Activated CD4-positive, alpha-beta T cell treated with anti-CD3 and anti-CD28 coated beads, Interleukin-2, amount 10 ng/mL, durations not matched to agents 7 days and 5 days (primary cell): ENCODE results near the gene DPM3. TPM values are rescaled to one million over a fixed set of nuclear protein-coding genes. Genes with fewer than 3 reads are reported as not detected.
"Not testable (repeated sequence)": the region's sequence is repeated elsewhere in the genome, so short reads cannot be mapped to it uniquely, and the experiment has no call there.

Experiments
- CTCF ChIA-PET: fragments of 350-600 bp; sonication (Branson Sonifier 250); formaldehyde crosslinking; loops from one replicate; lab custom pipeline; 2021; ENCODE audit warnings: antibody characterized with exemption; lab: Charles Lee
- POLR2A ChIA-PET: fragments of 350-600 bp; sonication (Branson Sonifier 250); formaldehyde crosslinking; loops from one replicate; lab custom pipeline; 2021; ENCODE audit warnings: antibody characterized with exemption; lab: Charles Lee
- DNase-seq: peaks from one replicate; pipeline ENCODE4 v3.0.0-alpha.2; 2020
- H3K27ac Mint-ChIP-seq: one replicate; pipeline ENCODE4 v1.8.0; 2021; ENCODE audit warnings: mild to moderate bottlenecking, moderate library complexity, mixed read lengths
- H3K27me3 Mint-ChIP-seq: one replicate; pipeline ENCODE4 v1.8.0; 2021; ENCODE audit warnings: mixed read lengths
- H3K36me3 Mint-ChIP-seq: one replicate; pipeline ENCODE4 v1.8.0; 2021; ENCODE audit warnings: low read depth, mixed read lengths
- H3K4me1 Mint-ChIP-seq: one replicate; pipeline ENCODE4 v1.8.0; 2021; ENCODE audit warnings: mixed read lengths
- H3K4me3 Mint-ChIP-seq: one replicate; pipeline ENCODE4 v1.8.0; 2021; ENCODE audit warnings: mild to moderate bottlenecking, moderate library complexity, mixed read lengths
- H3K9me3 Mint-ChIP-seq: one replicate; pipeline ENCODE4 v1.8.0; 2021; ENCODE audit warnings: mixed read lengths
- total RNA-seq, 2 experiments: library from RNA; stranded (reverse); gene quantifications; one replicate each; pipeline ENCODE4 v1.2.3, GENCODE V29; 2021

The DPM3 gene, protein sequence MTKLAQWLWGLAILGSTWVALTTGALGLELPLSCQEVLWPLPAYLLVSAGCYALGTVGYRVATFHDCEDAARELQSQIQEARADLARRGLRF
- total RNA-seq = 10 to 100 TPM; 50.1 to 58.9 TPM

DNA sequence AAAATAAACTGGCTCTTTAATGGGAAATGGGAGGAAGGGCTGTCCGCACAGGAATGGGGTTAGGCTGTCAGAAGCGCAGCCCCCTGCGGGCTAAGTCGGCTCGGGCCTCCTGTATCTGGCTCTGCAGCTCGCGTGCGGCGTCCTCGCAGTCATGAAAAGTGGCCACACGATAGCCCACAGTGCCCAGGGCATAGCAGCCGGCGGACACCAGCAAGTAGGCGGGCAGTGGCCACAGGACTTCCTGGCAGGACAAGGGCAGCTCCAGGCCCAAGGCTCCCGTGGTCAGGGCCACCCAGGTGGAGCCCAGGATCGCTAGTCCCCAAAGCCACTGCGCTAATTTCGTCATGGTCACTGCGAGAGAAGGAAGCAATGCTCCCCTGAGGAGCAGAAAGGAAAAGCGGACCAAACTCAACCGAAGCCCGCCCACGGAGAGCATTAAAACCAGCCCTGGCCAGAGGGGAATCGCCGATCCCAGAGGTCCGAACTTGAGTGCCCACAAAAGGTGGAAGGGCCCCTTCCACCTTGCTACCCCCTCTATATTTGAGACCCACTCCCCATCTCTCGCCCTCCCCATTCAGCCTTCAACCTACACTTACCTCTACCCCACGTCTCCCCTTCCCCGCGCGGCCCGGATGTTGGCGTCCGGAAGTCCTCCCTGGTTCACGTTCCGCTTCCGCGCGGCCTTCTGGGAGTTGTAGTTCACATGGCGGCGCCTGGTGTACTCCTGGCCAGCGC, at the start of gene DPM3:
DPM3 (minus strand) TSS at position 637 of the 735 bp plus-strand sequence; CDS start at position 346, 291 bp downstream.
- Mint-ChIP-seq H3K27ac (peak within 1 kb of the TSS; percentile 85), H3K9me3 (no peaks in the 10 kb centered on the region), H3K4me1 (peaks cover 36% of the 10 kb centered on the region), H3K27me3 (peaks cover 1% of the 10 kb centered on the region), H3K36me3 (peaks cover 23% of the 10 kb centered on the region), H3K4me3 (peak within 1 kb of the TSS; percentile 88)
- ChIA-PET POLR2A (no interaction called here), CTCF (interaction anchor here (1.0 to 1.9 kb wide), 4 partner anchors 8 to 55 kb away, joined by 3 to 8 read pairs (median 4); partner anchors contain the start of gene KRTCAP2)
- peak; percentile 92 for DNase-seq

DNA sequence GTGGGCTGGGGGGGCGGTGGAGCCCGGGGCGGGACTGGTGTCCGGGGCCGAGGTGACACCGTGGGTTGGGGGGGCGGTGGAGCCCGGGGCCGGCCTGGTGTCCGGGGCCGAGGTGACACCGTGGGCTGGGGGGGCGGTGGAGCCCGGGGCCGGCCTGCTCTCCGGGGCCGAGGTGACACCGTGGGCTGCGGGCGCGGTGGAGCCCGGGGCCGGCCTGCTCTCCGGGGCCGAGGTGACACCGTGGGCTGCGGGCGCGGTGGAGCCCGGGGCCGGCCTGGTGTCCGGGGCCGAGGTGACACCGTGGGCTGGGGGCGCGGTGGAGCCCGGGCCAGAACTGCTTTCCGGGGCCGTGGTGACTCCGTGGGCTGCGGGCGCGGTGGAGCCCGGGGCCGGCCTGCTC, 49.6 kb upstream of the DPM3 start:
- CTCF ChIA-PET, H3K27me3 Mint-ChIP-seq, DNase-seq, H3K9me3 Mint-ChIP-seq, POLR2A ChIA-PET, H3K27ac Mint-ChIP-seq, H3K4me3 Mint-ChIP-seq, H3K36me3 Mint-ChIP-seq: not testable (repeated sequence)
- H3K4me1 Mint-ChIP-seq = peaks cover 39% of the 10 kb centered on the region

DNA sequence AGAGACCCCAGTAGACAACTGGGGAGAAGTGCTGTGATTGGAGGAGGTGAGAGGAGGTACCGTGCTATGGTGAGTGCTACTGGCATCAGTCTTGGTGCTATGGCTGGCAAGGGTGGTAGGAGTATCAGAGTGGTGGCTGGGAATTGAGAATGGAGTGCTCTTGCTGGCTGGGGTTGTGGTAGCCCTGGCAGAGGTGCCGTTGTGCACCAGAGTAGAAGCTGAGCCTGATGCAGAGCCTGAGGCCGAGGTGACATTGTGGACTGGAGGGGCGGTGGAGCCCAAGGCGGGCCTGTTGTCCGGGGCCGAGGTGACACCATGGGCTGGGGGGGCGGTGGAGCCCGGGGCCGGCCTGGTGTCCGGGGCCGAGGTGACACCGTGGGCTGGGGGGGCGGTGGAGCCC, 47.9 kb upstream of the DPM3 start:
- Mint-ChIP-seq H3K4me3 (peak overlapping the region; percentile 24), H3K36me3 (peaks cover 4% of the 10 kb centered on the region), H3K27me3 (no peaks in the 10 kb centered on the region), H3K9me3 (no peaks in the 10 kb centered on the region), H3K4me1 (peaks cover 22% of the 10 kb centered on the region), H3K27ac (peak overlapping the region; percentile 78)
- ChIA-PET CTCF (interaction anchor here (0.9 to 3.9 kb wide), 2 partner anchors 11 to 15 kb away, joined by 6 to 13 read pairs; partner anchors contain the start of gene KRTCAP2), POLR2A (no interaction called here)
- DNase-seq = no peak

DNA sequence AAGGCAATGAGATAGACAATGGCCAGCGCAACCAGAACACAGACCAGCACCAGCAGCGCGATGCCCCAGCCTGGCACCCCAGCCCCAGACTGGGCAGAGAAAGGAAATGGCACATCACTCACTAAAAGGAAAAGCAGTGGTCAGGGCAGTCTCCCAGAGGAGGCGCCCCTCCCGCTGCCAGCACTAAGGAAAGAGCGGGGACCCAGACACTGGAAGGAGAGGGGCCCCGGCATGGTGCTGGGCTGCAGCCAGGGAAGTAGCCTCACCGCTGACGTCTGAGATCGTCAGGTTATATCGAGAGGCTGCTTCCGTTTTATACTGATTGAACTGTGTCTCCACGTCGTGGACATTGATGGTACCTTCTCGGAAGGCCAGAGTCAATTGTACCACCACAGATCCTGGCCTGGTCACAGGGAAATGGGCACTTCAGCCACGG, 47.1 kb upstream of the DPM3 start:
- DNase-seq = no peak
- ChIA-PET POLR2A (no interaction called here), CTCF (interaction anchor here (1.3 to 3.9 kb wide), 2 partner anchors 10 to 40 kb away, joined by 4 to 13 read pairs; no protein-coding TSS in a partner anchor)
- Mint-ChIP-seq H3K27ac (no peak overlapping the region), H3K4me3 (no peak overlapping the region), H3K4me1 (peaks cover 16% of the 10 kb centered on the region), H3K9me3 (no peaks in the 10 kb centered on the region), H3K27me3 (no peaks in the 10 kb centered on the region), H3K36me3 (peaks cover 4% of the 10 kb centered on the region)

DNA sequence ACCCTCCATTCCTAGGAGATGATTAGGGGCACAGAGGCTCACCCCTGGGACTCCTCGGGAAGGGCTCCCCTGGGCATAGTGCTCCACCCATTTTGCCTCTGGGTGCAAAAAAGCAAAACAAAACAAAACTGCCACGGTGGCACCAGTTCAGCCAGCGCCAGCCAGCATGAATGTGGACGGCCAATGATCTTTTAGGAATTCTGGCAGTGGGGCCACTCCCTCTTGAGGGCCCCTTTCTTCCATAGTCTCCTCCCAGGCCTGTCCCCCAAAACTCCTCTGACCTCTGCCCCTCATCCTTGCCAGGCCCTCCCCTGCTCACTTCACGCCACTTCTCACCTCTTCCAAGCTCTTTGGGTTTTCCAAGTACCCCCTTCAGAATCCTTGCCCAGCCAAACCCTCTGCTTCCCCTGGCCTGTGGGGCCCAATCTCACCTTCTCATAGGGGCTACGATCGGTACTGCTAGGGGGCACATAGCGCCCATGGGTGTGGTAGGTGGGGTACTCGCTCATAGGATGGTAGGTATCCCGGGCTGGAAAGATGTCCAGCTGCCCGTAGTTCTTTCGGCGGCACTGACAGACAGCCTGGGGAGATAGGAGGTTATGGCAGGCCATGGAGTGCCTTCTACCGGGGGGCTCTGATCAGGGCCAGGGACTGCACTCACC, 46.6 kb upstream of the DPM3 start:
- ChIA-PET POLR2A (interaction anchor here (0.7 kb wide), 1 partner anchor 19 kb away, joined by 4 read pairs; no protein-coding TSS in a partner anchor), CTCF (interaction anchor here (1.3 to 3.9 kb wide), 2 partner anchors 10 to 41 kb away, joined by 4 to 13 read pairs; no protein-coding TSS in a partner anchor)
- H3K4me1 Mint-ChIP-seq = peaks cover 11% of the 10 kb centered on the region
- peaks cover 7% of the 10 kb centered on the region for H3K36me3 Mint-ChIP-seq
- no peak overlapping the region for H3K4me3 Mint-ChIP-seq
- no peak for DNase-seq
- H3K27ac Mint-ChIP-seq = no peak overlapping the region
- no peaks in the 10 kb centered on the region for H3K27me3 Mint-ChIP-seq
- H3K9me3 Mint-ChIP-seq = no peaks in the 10 kb centered on the region

DNA sequence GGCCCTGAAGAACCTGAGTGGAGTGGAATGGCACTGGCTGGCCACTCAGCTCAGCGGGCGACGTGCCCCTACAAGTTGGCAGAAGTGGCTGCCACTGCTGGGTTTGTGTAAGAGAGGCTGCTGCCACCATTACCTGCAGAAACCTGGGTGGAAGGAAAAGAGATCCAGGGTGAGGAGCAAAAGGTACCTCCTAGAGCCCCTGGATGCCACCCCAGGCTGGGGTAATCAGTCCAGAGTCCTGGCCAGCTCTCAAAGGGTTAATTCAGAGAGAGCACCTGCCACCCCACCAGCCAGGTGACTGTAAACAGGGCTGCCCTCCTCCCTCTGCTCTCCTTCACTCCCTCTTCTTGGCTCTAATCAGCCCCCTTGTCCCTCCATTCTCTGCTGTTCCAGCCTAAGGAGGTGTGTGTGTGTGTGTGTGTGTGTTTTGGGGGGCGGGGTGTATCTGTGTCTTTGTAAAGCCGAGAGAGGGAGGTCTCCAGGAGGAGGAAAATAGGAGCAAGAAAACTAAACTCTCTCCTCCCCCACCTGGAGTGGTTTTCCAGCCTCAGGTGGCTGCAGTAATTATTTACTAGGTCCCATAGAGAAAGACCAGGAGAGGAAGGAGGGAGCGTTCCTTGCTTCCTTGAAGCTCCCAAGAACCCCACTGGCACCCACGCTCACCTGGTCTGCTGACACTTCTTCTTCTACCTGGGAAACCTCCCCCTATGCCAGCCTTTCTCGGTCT, 45.9 kb upstream of the DPM3 start:
- CTCF ChIA-PET = interaction anchor here (1.3 to 4.0 kb wide), 4 partner anchors 8 to 41 kb away, joined by 4 to 25 read pairs (median 14); partner anchors contain the start of gene KRTCAP2
- DNase-seq = no peak
- POLR2A ChIA-PET = interaction anchor here (0.7 kb wide), 1 partner anchor 19 kb away, joined by 4 read pairs; no protein-coding TSS in a partner anchor
- Mint-ChIP-seq H3K4me3 (no peak overlapping the region), H3K9me3 (no peaks in the 10 kb centered on the region), H3K4me1 (peaks cover 9% of the 10 kb centered on the region), H3K27ac (no peak overlapping the region), H3K27me3 (no peaks in the 10 kb centered on the region), H3K36me3 (peaks cover 7% of the 10 kb centered on the region)

DNA sequence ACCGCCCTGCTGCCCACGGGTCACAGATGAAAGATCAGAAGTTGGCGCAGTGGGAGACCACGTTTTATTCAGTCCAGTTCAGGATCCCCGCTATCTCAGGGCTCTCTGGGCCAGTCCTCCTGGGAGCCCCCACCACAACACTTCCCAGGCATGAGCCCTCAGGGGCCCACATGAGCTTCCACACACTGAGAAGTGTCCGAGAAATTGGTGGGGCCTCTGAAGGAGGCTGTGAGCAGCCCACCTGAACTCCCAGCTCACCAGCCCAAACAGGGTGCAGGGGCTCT, 45.4 kb upstream of the DPM3 start:
- Mint-ChIP-seq H3K27ac (no peak overlapping the region), H3K9me3 (no peaks in the 10 kb centered on the region), H3K4me3 (no peak overlapping the region), H3K27me3 (no peaks in the 10 kb centered on the region), H3K36me3 (peaks cover 7% of the 10 kb centered on the region), H3K4me1 (peaks cover 9% of the 10 kb centered on the region)
- DNase-seq = no peak
- ChIA-PET CTCF (interaction anchor here (2.4 to 4.0 kb wide), 3 partner anchors 8 to 13 kb away, joined by 13 to 25 read pairs (median 15); partner anchors contain the start of gene KRTCAP2), POLR2A (no interaction called here)

DNA sequence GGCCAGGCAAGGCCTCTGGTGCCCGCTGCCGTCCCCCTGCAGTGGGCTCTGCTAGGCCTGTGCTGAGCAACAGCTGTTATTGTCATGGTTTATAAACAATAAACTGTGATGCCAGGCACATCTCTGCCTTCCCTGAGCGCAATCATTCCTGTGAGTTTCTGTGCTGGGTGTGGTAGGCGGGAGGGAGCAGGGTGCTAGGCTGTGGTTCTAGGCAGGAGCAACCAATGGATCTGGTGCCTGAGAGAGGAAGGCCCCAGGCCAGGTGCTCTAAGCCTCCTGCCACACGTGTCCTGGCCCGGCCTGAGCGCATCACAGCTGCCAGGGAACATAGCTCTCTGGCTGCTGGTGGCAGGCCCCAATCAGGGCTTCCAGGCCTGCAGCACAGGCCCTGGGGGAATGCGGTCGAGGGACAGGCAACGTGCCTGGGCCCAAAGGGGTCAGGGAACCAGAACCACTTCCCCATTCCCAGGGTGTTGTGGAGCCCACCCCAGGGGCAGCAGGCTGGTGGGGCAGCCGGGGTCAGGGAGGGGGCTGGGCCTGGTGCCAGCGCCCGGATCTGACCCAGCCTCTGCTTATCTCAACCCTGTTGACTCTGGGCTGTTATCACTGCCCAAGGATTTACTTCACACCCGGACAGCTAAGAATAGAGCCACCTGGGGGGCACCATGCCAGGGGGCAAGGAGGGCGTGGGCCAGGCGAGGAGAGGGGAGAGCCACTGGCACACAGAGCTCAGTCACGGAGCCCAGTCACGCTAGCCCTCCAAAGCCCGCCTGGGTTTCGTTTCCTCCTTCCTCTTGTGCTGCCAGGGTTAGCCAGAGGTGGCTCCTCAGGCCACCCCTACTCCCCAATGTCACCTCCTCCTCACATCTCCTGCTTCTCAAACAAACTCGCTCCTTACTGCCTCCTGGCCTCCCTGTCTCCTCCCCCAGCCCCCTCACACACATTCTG, 44.8 kb upstream of the DPM3 start:
- peaks cover 9% of the 10 kb centered on the region for H3K4me1 Mint-ChIP-seq
- H3K4me3 Mint-ChIP-seq = no peak overlapping the region
- no peak for DNase-seq
- CTCF ChIA-PET = interaction anchor here (0.6 to 4.0 kb wide), 7 partner anchors 8 to 236 kb away, joined by 3 to 25 read pairs (median 3); partner anchors contain the start of gene KRTCAP2
- no peaks in the 10 kb centered on the region for H3K27me3 Mint-ChIP-seq
- POLR2A ChIA-PET = no interaction called here
- H3K9me3 Mint-ChIP-seq = no peaks in the 10 kb centered on the region
- H3K27ac Mint-ChIP-seq = no peak overlapping the region
- H3K36me3 Mint-ChIP-seq = peaks cover 7% of the 10 kb centered on the region

DNA sequence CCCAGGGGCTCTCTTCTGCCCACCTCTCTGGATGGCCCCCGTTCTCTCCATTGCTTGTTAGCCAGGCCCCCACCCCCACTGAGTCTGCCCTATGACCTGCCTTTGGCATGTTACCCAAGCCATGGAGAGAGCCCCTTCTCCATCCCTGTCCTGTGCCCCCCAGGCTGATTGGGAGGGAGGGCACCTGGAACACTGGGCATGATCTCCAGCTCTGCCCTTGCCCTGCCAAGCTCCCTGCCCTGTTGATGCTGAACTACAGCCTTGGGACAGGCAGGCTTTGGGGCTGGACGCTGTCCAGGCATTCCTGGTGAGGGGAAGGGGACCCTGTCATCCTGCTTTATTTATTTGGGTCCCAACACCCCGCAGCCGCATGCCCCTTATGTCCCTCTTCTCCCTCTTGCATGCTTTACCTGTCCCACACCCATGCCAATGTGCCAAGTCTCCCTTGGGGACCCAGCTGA, 44.0 kb upstream of the DPM3 start:
- no peak for DNase-seq
- H3K27me3 Mint-ChIP-seq = no peaks in the 10 kb centered on the region
- H3K27ac Mint-ChIP-seq = no peak overlapping the region
- H3K36me3 Mint-ChIP-seq = peaks cover 14% of the 10 kb centered on the region
- no peaks in the 10 kb centered on the region for H3K9me3 Mint-ChIP-seq
- POLR2A ChIA-PET = no interaction called here
- peaks cover 9% of the 10 kb centered on the region for H3K4me1 Mint-ChIP-seq
- no peak overlapping the region for H3K4me3 Mint-ChIP-seq
- CTCF ChIA-PET = interaction anchor here (0.6 to 4.0 kb wide), 7 partner anchors 7 to 236 kb away, joined by 3 to 25 read pairs (median 3); partner anchors contain the start of gene KRTCAP2

DNA sequence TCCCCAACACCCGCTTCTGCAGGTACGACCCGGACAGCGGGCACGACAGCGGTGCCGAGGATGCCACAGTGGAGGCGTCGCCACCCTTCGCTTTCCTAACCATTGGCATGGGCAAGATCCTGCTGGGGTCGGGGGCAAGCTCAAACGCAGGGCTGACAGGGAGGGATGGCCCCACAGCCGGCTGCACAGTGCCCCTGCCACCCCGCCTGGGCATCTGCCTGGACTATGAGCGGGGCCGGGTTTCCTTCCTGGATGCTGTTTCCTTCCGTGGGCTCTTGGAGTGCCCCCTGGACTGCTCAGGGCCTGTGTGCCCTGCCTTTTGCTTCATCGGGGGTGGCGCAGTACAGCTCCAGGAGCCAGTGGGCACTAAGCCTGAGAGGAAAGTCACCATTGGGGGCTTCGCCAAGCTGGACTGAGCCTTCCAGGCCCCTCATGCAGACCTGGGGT, 43.5 kb upstream of the DPM3 start:
- ChIA-PET CTCF (interaction anchor here (1.2 to 4.0 kb wide), 3 partner anchors 10 to 16 kb away, joined by 3 to 25 read pairs (median 15); partner anchors contain the start of gene KRTCAP2), POLR2A (no interaction called here)
- Mint-ChIP-seq H3K9me3 (no peaks in the 10 kb centered on the region), H3K27ac (peak overlapping the region; percentile 1), H3K27me3 (no peaks in the 10 kb centered on the region), H3K4me1 (peaks cover 9% of the 10 kb centered on the region), H3K4me3 (no peak overlapping the region), H3K36me3 (peaks cover 20% of the 10 kb centered on the region)
- no peak for DNase-seq

DNA sequence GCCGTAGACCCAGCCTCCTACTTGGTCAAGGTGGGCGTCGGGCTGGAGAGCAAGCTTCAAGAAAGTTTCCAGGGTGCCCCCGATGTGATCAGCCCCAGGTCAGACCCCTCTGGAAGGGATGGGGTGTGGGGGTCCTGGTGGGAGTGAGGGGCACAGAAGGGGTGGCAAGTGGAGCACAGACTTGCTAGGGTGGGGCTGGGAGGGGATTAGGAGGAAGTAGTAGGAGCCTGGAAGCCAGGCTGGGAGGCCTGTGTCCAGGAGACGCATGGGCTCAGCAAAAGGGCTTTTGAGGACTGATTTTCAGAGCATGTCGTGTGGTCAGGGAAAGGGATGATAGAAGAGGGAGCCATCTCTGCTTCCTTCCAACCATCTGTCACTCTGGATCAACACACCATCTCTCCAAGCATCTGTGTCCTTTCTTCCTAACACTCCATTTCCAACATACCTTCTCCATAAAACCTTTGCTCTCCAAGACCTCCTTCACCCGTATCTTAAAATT, 41.8 kb upstream of the DPM3 start:
- POLR2A ChIA-PET = no interaction called here
- no peak for DNase-seq
- H3K9me3 Mint-ChIP-seq = no peaks in the 10 kb centered on the region
- H3K36me3 Mint-ChIP-seq = peaks cover 26% of the 10 kb centered on the region
- no peak overlapping the region for H3K27ac Mint-ChIP-seq
- CTCF ChIA-PET = interaction anchor here (1.2 kb wide), 1 partner anchor 9 kb away, joined by 3 read pairs; the partner anchor contains the start of gene KRTCAP2
- H3K27me3 Mint-ChIP-seq = no peaks in the 10 kb centered on the region
- no peak overlapping the region for H3K4me3 Mint-ChIP-seq
- H3K4me1 Mint-ChIP-seq = peaks cover 4% of the 10 kb centered on the region
